HG02642 (cell line): ENCODE data around the gene DNM1L.
"Not testable (repeated sequence)": the region's sequence is repeated elsewhere in the genome, so short reads cannot be mapped to it uniquely, and the experiment has no call there.

Source experiments
- ATAC-seq: cut with Tn5 transposase; IDR thresholded peaks from one replicate; pipeline ENCODE4 v1.9.1; 2021; ENCODE audit warnings: mild to moderate bottlenecking; ENCODE audit not compliant: unreplicated experiment, poor library complexity

DNM1L gene

DNA sequence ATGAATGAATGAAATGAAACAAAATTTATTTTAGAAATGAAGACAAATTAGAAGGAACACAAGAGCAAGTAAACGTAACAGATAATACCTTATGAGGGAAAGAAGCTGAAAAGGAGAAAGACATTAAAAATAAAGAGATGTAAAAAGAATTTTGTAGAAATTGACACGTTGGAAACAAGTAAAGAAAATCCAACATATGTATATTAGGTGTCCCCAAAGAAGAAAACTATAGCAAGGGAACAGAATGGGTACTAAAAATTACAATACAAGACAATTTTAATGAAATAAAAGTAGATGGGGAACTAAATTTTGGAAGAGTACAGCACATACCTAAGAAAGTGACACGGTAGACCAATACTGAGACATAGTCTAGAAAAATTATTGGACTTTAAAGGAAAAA is 16.7 kb downstream of the DNM1L start:
- ATAC-seq = no peak

GRCh38 chr12:32697445-32697844 is 18.3 kb downstream of the DNM1L start:
- no peak for ATAC-seq

- ATAC-seq = no peak
Observed at GRCh38 chr12:32698285-32698684, 19.2 kb downstream of the DNM1L start.

DNA sequence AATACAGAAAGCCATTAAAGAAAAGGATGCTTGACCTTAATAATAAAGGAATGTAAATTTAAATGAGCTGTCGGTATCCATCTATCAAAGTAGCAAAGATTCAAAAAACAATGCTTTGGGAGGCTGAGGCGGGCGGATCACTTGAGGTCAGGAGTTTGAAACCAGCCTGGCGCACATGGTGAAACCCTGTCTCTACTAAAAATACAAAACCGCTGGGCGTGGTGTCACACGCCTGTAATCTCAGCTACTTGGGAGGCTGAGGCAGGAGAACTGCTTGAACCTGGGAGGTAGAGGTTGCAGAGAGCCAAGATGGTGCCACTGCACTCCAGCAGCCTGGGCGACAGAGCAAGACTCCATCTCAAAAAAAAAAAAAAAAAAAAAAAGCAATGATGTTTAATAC is 20.3 kb downstream of the DNM1L start:
- ATAC-seq = not testable (repeated sequence)

GRCh38 chr12:32702473-32702872 is 23.4 kb downstream of the DNM1L start:
- ATAC-seq = no peak

DNA sequence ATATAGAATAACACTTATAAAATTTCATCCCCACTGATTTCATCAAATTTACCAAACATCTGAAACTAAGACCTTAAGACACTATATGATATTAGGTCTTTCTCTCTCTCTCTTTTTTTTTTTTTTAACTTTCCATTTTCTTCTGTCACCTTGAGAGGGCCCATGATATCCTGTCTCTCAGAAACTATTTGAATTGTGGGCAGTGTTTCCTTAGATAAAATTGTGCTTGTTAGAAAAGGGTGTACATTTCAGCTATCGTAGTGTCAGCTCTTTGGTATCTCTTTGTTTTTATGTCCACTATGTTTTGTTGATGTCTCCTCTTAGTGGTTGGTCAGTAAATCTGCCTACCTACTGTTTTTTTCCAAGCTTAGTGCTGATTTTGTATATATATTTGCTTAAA is 23.8 kb downstream of the DNM1L start:
- ATAC-seq = no peak

DNA sequence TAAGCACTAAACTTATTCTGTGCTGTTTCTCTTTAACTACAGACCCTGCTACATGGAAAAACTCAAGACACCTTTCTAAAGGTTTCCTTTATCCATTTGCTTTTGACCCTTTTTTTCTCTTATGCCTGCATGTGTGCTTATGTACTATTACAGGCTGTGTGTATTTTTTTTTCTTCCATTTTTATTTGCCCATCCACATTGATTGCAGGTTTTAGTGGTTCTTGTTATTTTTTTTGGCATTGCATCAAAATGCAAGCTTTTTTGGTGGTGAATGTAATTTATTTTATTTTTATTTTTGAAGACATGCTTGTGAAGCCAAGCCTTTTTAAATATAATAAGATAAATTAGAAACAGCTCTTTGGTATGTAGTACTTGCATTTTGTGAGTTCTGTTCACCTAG is 26.7 kb downstream of the DNM1L start:
- no peak for ATAC-seq

DNA sequence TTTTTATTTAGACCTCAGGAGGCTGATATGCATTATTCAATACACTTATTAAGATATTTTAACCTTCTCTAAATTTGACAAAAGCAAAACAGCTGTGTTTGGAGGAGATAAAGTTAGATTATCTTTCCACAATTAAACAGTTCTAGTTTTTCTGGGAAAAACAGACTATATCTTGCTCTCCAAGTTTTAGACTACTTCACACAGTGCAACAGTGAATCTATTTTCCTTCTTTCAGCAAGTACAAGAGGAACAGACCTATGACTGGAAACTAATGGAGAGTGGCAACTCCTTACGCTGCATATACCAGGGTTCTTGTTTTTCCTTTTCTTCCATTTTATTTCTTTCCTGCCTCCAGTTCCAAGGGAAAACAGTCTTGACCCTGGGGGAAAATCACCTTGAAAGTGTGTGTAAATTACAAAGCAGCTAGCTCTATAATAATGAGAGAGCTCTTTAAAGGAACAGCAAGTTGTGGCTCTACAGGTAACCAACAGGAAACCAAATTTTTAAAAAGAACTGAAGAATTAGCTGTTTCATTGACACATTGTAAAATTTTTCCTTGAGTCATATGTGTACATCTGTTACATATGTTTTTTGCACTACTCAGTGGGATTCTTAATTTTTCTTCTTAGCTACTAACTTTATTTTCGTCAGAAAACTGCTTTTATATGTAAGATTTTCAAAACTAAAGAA is 27.4 kb downstream of the DNM1L start:
- ATAC-seq = no peak

- no peak for ATAC-seq
Observed at GRCh38 chr12:32708926-32709325, 29.8 kb downstream of the DNM1L start.

GRCh38 chr12:32714772-32715171 is 35.7 kb downstream of the DNM1L start:
- ATAC-seq = no peak

DNA sequence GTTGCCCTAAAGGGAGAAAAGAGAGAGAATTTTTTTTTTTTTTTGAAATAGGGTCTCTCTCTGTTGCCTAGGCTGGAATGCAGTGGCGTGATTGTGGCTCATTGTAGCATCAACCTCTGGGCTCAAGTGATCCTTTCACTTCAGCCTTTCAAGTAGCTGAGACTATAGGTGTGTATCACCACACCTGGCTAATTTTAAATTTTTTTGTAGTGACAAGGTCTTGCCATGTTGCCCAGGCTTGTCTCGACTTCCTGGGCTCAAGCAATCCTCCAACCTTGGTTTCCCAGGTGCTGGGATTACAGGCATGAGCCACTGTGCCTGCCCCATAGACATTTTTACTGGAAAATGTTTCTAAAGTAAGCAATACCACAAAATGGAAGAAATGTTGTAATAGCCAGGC is 39.8 kb downstream of the DNM1L start:
- ATAC-seq = no peak

GRCh38 chr12:32725308-32725707 is 46.2 kb downstream of the DNM1L start:
- not testable (repeated sequence) for ATAC-seq

- ATAC-seq = no peak
Observed at GRCh38 chr12:32726286-32726685, 47.2 kb downstream of the DNM1L start.

GRCh38 chr12:32727237-32727636 is 48.1 kb downstream of the DNM1L start:
- no peak for ATAC-seq

- no peak for ATAC-seq
Observed at GRCh38 chr12:32734952-32735351, 55.9 kb downstream of the DNM1L start.

DNA sequence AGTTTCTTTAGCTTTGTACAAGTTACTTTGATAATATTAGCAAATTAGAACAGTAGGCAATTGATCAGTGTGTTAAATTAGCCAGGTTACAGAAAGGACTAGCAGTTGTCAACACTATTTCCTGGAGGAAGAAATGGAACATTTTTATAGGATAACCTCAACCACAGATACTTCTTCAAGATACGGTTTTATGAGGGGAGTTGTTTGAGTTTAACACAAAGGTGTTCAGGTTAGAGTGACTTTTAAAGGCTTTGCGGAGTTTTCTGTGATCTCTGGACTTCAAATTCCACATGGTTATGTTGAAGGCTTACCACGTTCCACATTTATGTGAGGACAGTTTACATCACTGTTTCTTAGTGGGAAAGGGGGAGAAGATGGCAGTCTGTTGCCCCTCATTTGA is 57.3 kb downstream of the DNM1L start:
- ATAC-seq = no peak

DNA sequence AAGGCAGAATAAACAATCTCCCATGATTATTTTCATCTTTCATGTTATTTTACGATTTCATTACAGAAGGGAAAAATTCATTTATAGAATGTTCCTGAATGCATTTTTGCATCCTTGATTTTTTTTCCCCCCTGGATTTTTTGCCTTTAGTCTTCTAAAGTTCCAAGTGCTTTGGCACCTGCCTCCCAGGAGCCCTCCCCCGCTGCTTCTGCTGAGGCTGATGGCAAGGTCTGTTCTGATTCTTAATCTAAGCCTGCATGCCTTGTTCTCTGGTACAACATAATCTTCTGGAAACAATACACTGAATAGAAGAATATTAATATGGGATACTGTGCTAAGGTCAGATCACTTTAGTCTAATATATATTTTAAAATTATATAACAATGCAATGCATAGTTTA is 58.6 kb downstream of the DNM1L start:
- ATAC-seq = no peak

DNA sequence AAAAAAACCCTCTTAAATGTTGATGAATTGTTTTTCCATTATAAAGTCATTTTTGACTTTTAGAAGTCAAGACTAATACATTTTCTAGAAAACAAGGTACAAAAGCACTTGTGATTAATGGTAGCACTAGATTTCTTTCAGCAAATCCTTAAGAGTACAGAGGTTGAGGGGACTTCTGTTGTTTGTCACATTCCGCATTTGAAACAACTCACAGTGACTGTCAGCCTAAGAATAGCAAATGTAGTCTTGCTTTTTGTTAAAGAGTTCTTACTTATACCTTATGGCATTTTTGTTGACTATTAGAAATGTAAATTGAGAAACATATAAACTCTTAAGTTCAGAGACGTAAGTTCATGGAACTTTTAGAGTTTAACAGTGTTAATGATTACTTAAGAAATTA is 60.2 kb downstream of the DNM1L start:
- no peak for ATAC-seq

DNA sequence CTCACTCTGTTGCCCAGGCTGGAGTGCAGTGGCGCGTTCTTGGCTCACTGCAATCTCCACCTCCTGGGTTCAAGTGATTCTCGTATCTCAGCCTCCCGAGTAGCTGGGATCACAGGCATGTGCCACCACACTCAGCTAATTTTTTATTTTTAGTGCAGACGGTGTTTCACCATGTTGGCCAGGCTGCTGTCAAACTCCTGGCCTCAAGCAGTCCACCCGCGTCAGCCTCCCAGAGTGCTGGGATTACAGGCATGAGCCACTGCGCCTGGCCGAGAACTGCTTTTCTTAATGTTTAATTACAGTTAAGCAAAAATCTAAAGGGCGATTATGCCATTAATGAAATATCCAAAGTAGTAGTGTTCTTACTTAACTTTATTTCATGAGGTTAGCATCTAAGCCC is 63.0 kb downstream of the DNM1L start:
- no peak for ATAC-seq

DNA sequence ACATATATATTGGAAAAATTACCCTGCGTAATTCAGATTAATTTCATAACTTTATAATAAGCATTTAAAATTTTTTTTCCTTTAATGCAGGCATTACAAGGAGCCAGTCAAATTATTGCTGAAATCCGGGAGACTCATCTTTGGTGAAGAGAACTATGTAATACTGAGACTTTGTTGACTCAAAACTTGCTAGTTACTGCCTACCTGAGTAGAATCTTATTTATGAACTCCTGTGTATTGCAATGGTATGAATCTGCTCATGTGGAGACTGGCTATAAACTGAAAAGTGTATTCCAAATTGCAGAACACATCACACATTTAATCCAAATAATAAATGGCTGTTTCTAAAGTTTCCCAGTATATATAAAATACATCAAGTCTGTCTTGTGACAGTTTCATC is 64.2 kb downstream of the DNM1L start:
- no peak for ATAC-seq

- ATAC-seq = no peak
Observed at GRCh38 chr12:32753605-32754004, 74.5 kb downstream of the DNM1L start.

GRCh38 chr12:32754111-32754510 is 75.0 kb downstream of the DNM1L start:
- no peak for ATAC-seq
